Uterus (tissue), 2 donors: ENCODE results near the gene SURF2.

Experiments used
- POLR2A ChIP-seq, 2 donors: fragments of 450-650 bp; IDR thresholded peaks; one replicate each; pipeline ENCODE4 v1.6.1; 2016; ENCODE audit warnings: antibody characterized with exemption in 2 of 2, mild to moderate bottlenecking in 1 of 2, moderate library complexity in 1 of 2
- TF ChIP-seq, protein P1 (sequence below), 4 experiments: fragments of 200-600 bp in 2 of 4; fragments of 450-650 bp in 2 of 4; sonication (generic) in 2 of 4; IDR thresholded peaks; one replicate each; pipeline ENCODE4 v1.5.1; 2016 to 2019; ENCODE audit warnings: antibody characterized with exemption in 4 of 4, mild to moderate bottlenecking in 2 of 4, moderate library complexity in 1 of 4

DNA sequence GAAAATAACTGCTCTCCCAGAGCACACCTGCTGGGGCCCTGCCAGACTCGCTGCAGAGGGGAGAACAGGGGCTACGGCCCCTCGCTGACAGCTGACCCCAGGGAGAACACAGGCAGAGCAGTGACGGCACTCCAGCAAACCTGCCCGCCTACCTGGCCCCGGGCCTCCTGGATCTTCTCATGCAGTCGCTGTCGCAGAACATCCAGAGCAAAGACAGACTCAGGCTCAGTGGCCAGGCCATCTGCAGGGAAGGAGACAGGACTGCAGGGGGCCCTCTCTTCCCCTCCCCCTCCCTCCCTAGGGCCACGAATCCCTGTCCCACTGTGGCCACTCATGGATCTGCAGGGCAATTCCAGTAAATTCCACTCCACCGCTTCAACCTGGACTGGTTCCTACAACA is 22.8 kb upstream of the SURF2 start:
- TF ChIP-seq, protein P1, sequence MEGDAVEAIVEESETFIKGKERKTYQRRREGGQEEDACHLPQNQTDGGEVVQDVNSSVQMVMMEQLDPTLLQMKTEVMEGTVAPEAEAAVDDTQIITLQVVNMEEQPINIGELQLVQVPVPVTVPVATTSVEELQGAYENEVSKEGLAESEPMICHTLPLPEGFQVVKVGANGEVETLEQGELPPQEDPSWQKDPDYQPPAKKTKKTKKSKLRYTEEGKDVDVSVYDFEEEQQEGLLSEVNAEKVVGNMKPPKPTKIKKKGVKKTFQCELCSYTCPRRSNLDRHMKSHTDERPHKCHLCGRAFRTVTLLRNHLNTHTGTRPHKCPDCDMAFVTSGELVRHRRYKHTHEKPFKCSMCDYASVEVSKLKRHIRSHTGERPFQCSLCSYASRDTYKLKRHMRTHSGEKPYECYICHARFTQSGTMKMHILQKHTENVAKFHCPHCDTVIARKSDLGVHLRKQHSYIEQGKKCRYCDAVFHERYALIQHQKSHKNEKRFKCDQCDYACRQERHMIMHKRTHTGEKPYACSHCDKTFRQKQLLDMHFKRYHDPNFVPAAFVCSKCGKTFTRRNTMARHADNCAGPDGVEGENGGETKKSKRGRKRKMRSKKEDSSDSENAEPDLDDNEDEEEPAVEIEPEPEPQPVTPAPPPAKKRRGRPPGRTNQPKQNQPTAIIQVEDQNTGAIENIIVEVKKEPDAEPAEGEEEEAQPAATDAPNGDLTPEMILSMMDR (IDR thresholded peaks at IDR 0.05) = no peak
- no peak for TF ChIP-seq POLR2A (IDR thresholded peaks at IDR 0.05)
